Loucy (cell line): ENCODE measurements around the gene ARSD.
"Not testable (repeated sequence)": the region's sequence is repeated elsewhere in the genome, so short reads cannot be mapped to it uniquely, and the experiment has no call there.

Experiments used
- H2AFZ ChIP-seq: fragments of 200-600 bp; sonication (generic); 2 replicates; pipeline ENCODE4 v1.6.0; 2016; ENCODE audit warnings: antibody characterized with exemption, mild to moderate bottlenecking, low read length, moderate library complexity
- H3F3A ChIP-seq: fragments of 200-600 bp; 2 replicates; pipeline ENCODE4 v1.6.0; 2016; ENCODE audit warnings: antibody characterized with exemption, low read depth, mild to moderate bottlenecking
- H3K27me3 ChIP-seq: fragments of 200-600 bp; sonication (generic); 2 replicates; pipeline ENCODE4 v1.6.1; 2014; ENCODE audit warnings: low read length, mild to moderate bottlenecking; ENCODE audit not compliant: insufficient read depth, poor library complexity, severe bottlenecking
- H3K36me3 ChIP-seq: fragments of 200-600 bp; sonication (generic); 2 replicates; pipeline ENCODE4 v1.6.1; 2016; ENCODE audit warnings: low read length; ENCODE audit not compliant: insufficient read depth
- H3K4me1 ChIP-seq: fragments of 200-600 bp; sonication (generic); 2 replicates; pipeline ENCODE4 v1.5.1; 2014; ENCODE audit warnings: low read length, mild to moderate bottlenecking; ENCODE audit not compliant: insufficient read depth, poor library complexity, severe bottlenecking
- H3K4me2 ChIP-seq: fragments of 200-600 bp; sonication (generic); 2 replicates; pipeline ENCODE4 v1.6.0; 2014; ENCODE audit warnings: antibody characterized with exemption, low read length, low read depth, mild to moderate bottlenecking; ENCODE audit not compliant: poor library complexity, severe bottlenecking
- H3K4me3 ChIP-seq: fragments of 200-600 bp; sonication (generic); 2 replicates; pipeline ENCODE4 v1.5.1; 2014; ENCODE audit warnings: low read length, mild to moderate bottlenecking, mixed read lengths; ENCODE audit not compliant: poor library complexity, severe bottlenecking
- H3K79me2 ChIP-seq: fragments of 200-600 bp; sonication (generic); 2 replicates; pipeline ENCODE4 v1.6.1; 2014; ENCODE audit warnings: low read length; ENCODE audit not compliant: insufficient read depth
- H3K9ac ChIP-seq: fragments of 200-600 bp; sonication (generic); 2 replicates; pipeline ENCODE4 v1.6.0; 2014; ENCODE audit warnings: mild to moderate bottlenecking, low read depth, low read length, moderate library complexity; ENCODE audit not compliant: poor library complexity, severe bottlenecking
- H3K9me2 ChIP-seq: fragments of 200-600 bp; sonication (generic); replicated peaks from 2 replicates; pipeline ENCODE4 v1.6.1; 2016; ENCODE audit warnings: low read depth, low read length, mixed read lengths
- H3K9me3 ChIP-seq: fragments of 200-600 bp; sonication (generic); 2 replicates; pipeline ENCODE4 v1.6.1; 2014; ENCODE audit warnings: mild to moderate bottlenecking, antibody characterized with exemption, low read length, low read depth; ENCODE audit not compliant: insufficient read depth
- H4K20me1 ChIP-seq: fragments of 200-600 bp; sonication (generic); 2 replicates; pipeline ENCODE4 v1.6.0; 2014; ENCODE audit warnings: antibody characterized with exemption, low read length, mild to moderate bottlenecking; ENCODE audit not compliant: insufficient read depth, poor library complexity, severe bottlenecking
- CTCF ChIP-seq: fragments of 200-600 bp; sonication (generic); conservative IDR thresholded peaks from 2 replicates; pipeline ENCODE4 v1.5.1; 2014; ENCODE audit warnings: mild to moderate bottlenecking, antibody characterized with exemption, low read length
- EZH2phosphoT487 ChIP-seq: fragments of 200-600 bp; IDR thresholded peaks from 2 replicates; pipeline ENCODE4 v1.6.1; 2018; ENCODE audit warnings: antibody characterized with exemption, mild to moderate bottlenecking, moderate library complexity, borderline replicate concordance

The ARSD gene

DNA sequence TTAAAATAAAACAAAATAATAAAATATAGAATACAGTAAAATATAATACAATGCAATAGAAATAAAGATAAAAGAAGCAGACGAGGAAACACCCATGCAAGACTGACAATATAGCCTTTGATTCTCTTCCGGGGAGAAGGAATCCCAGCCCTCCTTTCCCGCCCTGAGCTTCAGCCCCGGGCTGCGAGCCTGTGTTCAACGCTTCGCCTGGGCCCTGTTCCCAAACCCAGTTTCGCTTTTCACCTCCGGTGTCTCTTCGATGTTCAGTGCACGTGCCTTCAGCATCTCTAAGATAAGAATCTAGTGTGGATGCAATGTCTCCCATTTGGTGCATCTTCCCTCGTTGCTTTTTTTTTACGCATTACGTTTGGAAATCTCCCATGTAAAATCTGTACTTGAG lies 38.4 kb upstream of the ARSD start:
- no peak overlapping the region for H3K9ac ChIP-seq
- no peaks in the 10 kb centered on the region for H3K79me2 ChIP-seq
- H3K36me3 ChIP-seq = no peaks in the 10 kb centered on the region
- no peaks in the 10 kb centered on the region for H4K20me1 ChIP-seq
- no peaks in the 10 kb centered on the region for H3F3A ChIP-seq
- H3K9me3 ChIP-seq = no peaks in the 10 kb centered on the region
- H3K4me2 ChIP-seq = peak overlapping the region; percentile 64
- H3K9me2 ChIP-seq = no peaks in the 10 kb centered on the region
- 0 out of 2 replicates have a peak overlapping the region, but pooled peaks have one; percentile 78 for H2AFZ ChIP-seq
- peaks cover 5% of the 10 kb centered on the region for H3K4me1 ChIP-seq
- no peaks in the 10 kb centered on the region for H3K27me3 ChIP-seq
- TF ChIP-seq EZH2phosphoT487 (no peak), CTCF (no peak)
- no peak overlapping the region for H3K4me3 ChIP-seq

DNA sequence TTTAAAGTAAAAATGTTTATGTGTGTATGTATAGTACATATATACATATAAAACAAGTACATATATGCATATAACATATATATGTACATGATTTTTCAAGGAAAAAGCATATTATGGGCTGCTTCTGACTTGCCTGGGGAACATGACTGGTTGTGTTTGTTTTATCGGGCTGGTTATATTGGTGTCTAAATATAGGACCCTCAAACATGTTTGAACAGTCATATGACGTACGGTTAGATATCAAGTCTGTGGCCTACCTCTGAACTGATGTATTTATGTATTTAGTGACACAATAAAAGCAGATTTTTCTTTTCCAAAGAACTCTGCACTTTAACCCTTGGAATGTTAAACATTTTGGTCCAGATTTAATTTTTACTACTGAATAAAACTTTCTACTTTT lies 37.9 kb upstream of the ARSD start:
- H3K36me3 ChIP-seq = no peaks in the 10 kb centered on the region
- H3K4me2 ChIP-seq = no peak overlapping the region
- no peak overlapping the region for H3K4me3 ChIP-seq
- H3K9ac ChIP-seq = no peak overlapping the region
- no peaks in the 10 kb centered on the region for H3K27me3 ChIP-seq
- no peaks in the 10 kb centered on the region for H3F3A ChIP-seq
- H3K79me2 ChIP-seq = no peaks in the 10 kb centered on the region
- no peaks in the 10 kb centered on the region for H3K9me3 ChIP-seq
- no peak for TF ChIP-seq CTCF
- TF ChIP-seq EZH2phosphoT487 = no peak
- H3K9me2 ChIP-seq = no peaks in the 10 kb centered on the region
- no peak overlapping the region for H2AFZ ChIP-seq
- peaks cover 5% of the 10 kb centered on the region for H3K4me1 ChIP-seq
- no peaks in the 10 kb centered on the region for H4K20me1 ChIP-seq

DNA sequence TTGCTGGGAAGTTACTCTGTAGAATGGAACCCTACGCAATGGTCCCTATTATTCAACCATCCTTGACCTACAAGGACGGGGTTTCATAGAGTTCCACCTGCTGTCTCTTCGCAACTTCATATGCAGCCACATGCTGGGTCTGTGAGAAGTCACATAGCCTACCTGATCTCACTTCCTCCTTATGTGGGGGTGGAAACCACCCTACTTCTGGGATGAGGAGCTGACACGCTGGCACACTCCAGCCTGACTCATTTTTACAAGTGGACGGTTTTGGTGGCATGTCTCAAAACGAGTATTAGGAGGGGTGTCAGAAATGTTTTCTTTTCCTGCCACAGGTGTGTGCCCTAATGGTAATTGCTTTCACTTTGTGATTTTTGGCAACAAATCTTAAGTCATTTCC lies 36.8 kb upstream of the ARSD start:
- H3K36me3 ChIP-seq = no peaks in the 10 kb centered on the region
- H2AFZ ChIP-seq = no peak overlapping the region
- H3K9ac ChIP-seq = no peak overlapping the region
- no peak overlapping the region for H3K4me3 ChIP-seq
- H3K9me2 ChIP-seq = no peaks in the 10 kb centered on the region
- no peaks in the 10 kb centered on the region for H3K9me3 ChIP-seq
- H3K4me1 ChIP-seq = peaks cover 5% of the 10 kb centered on the region
- TF ChIP-seq CTCF (no peak), EZH2phosphoT487 (no peak)
- H3K27me3 ChIP-seq = no peaks in the 10 kb centered on the region
- no peaks in the 10 kb centered on the region for H3K79me2 ChIP-seq
- H4K20me1 ChIP-seq = no peaks in the 10 kb centered on the region
- H3K4me2 ChIP-seq = no peak overlapping the region
- no peaks in the 10 kb centered on the region for H3F3A ChIP-seq

DNA sequence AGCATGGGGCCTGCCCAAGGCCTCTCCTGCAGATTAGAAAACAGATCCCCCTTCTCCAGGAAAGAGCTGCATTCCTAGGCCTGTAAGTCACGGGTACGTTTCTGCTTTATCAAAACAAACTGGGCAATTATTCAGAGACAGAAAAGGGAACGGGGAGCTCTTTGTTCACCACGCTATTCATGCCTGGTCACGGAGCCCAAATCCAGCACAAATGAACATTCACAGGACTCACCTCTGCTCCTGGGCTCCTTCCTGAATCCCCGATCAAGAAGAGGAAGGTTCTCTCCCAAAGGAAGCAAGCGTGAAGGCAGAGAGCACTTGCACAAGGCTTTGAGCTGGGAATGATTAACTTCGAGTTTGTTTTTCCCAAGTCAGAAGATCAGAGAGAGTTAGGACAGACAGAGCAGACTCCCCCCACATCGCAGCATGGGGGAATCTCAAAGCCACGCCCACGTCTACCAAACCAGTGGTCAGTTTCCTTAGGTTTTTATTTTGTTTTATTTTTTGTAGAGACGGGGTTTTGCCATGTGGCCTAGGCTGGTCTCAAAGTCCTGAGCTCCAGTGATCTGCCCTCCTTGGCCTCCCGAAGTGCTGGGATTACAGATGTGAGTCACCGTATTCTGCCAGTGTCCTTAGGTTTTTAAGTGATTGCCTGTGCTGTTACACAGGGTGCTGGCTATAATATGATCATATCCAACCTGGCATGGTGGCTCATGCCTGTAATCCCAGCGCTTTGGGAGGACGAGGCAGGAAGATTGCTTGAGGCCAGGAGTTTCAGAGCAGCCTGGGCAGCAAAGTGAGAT lies 35.1 kb upstream of the ARSD start:
- H3K4me3 ChIP-seq, H3K27me3 ChIP-seq, H3K9me2 ChIP-seq, H3F3A ChIP-seq, H3K36me3 ChIP-seq, H4K20me1 ChIP-seq, H3K9ac ChIP-seq, H3K9me3 ChIP-seq, H2AFZ ChIP-seq, H3K4me1 ChIP-seq, H3K4me2 ChIP-seq, H3K79me2 ChIP-seq: not testable (repeated sequence)

GRCh38 chrX:2963449-2963848 lies 34.3 kb upstream of the ARSD start:
- H3K4me3 ChIP-seq, H3K9me2 ChIP-seq, H2AFZ ChIP-seq, H4K20me1 ChIP-seq, H3K27me3 ChIP-seq, H3F3A ChIP-seq, H3K79me2 ChIP-seq, H3K36me3 ChIP-seq, H3K9me3 ChIP-seq, H3K4me2 ChIP-seq, H3K9ac ChIP-seq, H3K4me1 ChIP-seq: not testable (repeated sequence)
